Common myeloid progenitor, CD34-positive (primary cell): ENCODE results near the gene SMAD5.

Experiments used
- CTCF ChIA-PET: fragments of 350-600 bp; sonication (Branson Sonifier 250); formaldehyde crosslinking; loops from one replicate; lab custom pipeline; 2021; ENCODE audit warnings: antibody characterized with exemption; lab: Charles Lee
- POLR2A ChIA-PET: fragments of 350-600 bp; sonication (Branson Sonifier 250); formaldehyde crosslinking; loops from one replicate; lab custom pipeline; 2021; ENCODE audit warnings: antibody characterized with exemption; lab: Charles Lee
- DNase-seq, 3 donors: peaks; one replicate each; pipeline versions ENCODE4 v3.0.0 to v3.0.0-alpha.2; 2013
- H3K27ac ChIP-seq, 2 experiments: 1 replicate in 1 of 2; 2 replicates in 1 of 2; pipeline ENCODE4 v1.7.0; 2013; ENCODE audit warnings: inconsistent platforms in 2 of 2, low read length in 2 of 2, mild to moderate bottlenecking in 2 of 2, low read depth in 1 of 2, moderate library complexity in 1 of 2; ENCODE audit not compliant: severe bottlenecking in 2 of 2, insufficient read depth in 1 of 2, poor library complexity in 1 of 2
- H3K27me3 ChIP-seq, 5 experiments: replicated peaks in 2 of 5; 1 replicate in 3 of 5; 2 replicates in 2 of 5; pipeline versions ENCODE4 v1.6.1 to v1.7.0; 2013; ENCODE audit warnings: low read length in 4 of 5, mild to moderate bottlenecking in 2 of 5, moderate library complexity in 2 of 5, inconsistent platforms in 1 of 5; ENCODE audit not compliant: insufficient read depth in 5 of 5, control insufficient read depth in 4 of 5
- H3K36me3 ChIP-seq, 4 experiments: 1 replicate in 2 of 4; 2 replicates in 2 of 4; pipeline versions ENCODE4 v1.6.1 to v1.7.0; 2013; ENCODE audit warnings: low read length in 3 of 4, control low read depth in 1 of 4, mild to moderate bottlenecking in 1 of 4; ENCODE audit not compliant: control insufficient read depth in 4 of 4, insufficient read depth in 4 of 4
- H3K4me1 ChIP-seq, 4 experiments: 1 replicate in 3 of 4; 2 replicates in 1 of 4; pipeline versions ENCODE4 v1.6.1 to v1.7.1; 2013; ENCODE audit warnings: low read length in 3 of 4, mild to moderate bottlenecking in 3 of 4, control low read depth in 1 of 4, inconsistent platforms in 1 of 4, moderate library complexity in 1 of 4; ENCODE audit not compliant: control insufficient read depth in 4 of 4, insufficient read depth in 4 of 4; ENCODE audit errors: control extremely low read depth in 1 of 4
- H3K4me3 ChIP-seq, 7 experiments: 1 replicate in 4 of 7; 2 replicates in 3 of 7; pipeline versions ENCODE4 v1.5.1 to v1.7.0; 2013; ENCODE audit warnings: mild to moderate bottlenecking in 7 of 7, low read length in 6 of 7, moderate library complexity in 6 of 7, inconsistent platforms in 2 of 7, low read depth in 2 of 7, control low read depth in 1 of 7; ENCODE audit not compliant: insufficient read depth in 4 of 7, control insufficient read depth in 1 of 7; ENCODE audit errors: extremely low read depth in 1 of 7
- H3K9me3 ChIP-seq, 5 experiments: 1 replicate in 4 of 5; 2 replicates in 1 of 5; pipeline versions ENCODE4 v1.6.1 to v1.7.1; 2013; ENCODE audit warnings: low read length in 4 of 5, mild to moderate bottlenecking in 2 of 5, inconsistent platforms in 1 of 5, low read depth in 1 of 5, moderate library complexity in 1 of 5; ENCODE audit not compliant: control insufficient read depth in 4 of 5, insufficient read depth in 2 of 5; ENCODE audit errors: control extremely low read depth in 1 of 5
- WGBS: methylation state at CpG from one replicate; pipeline ENCODE4 v1.1.5; 2013; ENCODE audit not compliant: insufficient coverage; 5-methylcytosine and 5-hydroxymethylcytosine counted together

The SMAD5 gene

GRCh38 chr5:136197462-136198142 lies 65.0 kb downstream of the SMAD5 start:
- peaks cover 0 to 8% (median 7%) of the 10 kb centered on the region in 4 experiments for H3K4me1 ChIP-seq
- H3K36me3 ChIP-seq: no peaks in the 10 kb centered on the region
- H3K27ac ChIP-seq: no peak overlapping the region
- H3K4me3 ChIP-seq: no peak overlapping the region
- peaks cover 5 to 83% (median 34%) of the 10 kb centered on the region in 5 experiments for H3K27me3 ChIP-seq
- no peaks in the 10 kb centered on the region for H3K9me3 ChIP-seq
- WGBS: 93% methylated on average over 4 of the region's 4 CpGs
- POLR2A ChIA-PET: no interaction called here
- DNase-seq: no peak
- CTCF ChIA-PET: interaction anchor here (0.8 kb wide), 1 partner anchor 13 kb away, joined by 3 read pairs; no protein-coding TSS in a partner anchor

- Histone ChIP-seq H3K4me3 (no peak overlapping the region), H3K4me1 (peaks cover 0 to 2% (median under 1%) of the 10 kb centered on the region in 4 experiments), H3K9me3 (no peaks in the 10 kb centered on the region), H3K27ac (no peak overlapping the region), H3K27me3 (peaks cover 5 to 81% (median 31%) of the 10 kb centered on the region in 5 experiments), H3K36me3 (no peaks in the 10 kb centered on the region)
- POLR2A ChIA-PET: no interaction called here
- CTCF ChIA-PET: interaction anchor here (0.8 kb wide), 1 partner anchor 12 kb away, joined by 3 read pairs; no protein-coding TSS in a partner anchor
- DNase-seq: no peak
- 88% methylated on average over 3 of the region's 5 CpGs for WGBS
Measured at GRCh38 chr5:136198453-136198852, 65.8 kb downstream of the SMAD5 start.

- peaks cover 2 to 79% (median 34%) of the 10 kb centered on the region in 5 experiments for H3K27me3 ChIP-seq
- H3K36me3 ChIP-seq: no peaks in the 10 kb centered on the region
- no peak overlapping the region for H3K27ac ChIP-seq
- DNase-seq: no peak
- ChIA-PET CTCF (interaction anchor here (0.9 kb wide), 1 partner anchor 12 kb away, joined by 3 read pairs; no protein-coding TSS in a partner anchor), POLR2A (no interaction called here)
- no peak overlapping the region for H3K4me3 ChIP-seq
- WGBS: 95% methylated on average over 7 of the region's 7 CpGs
- H3K9me3 ChIP-seq: no peaks in the 10 kb centered on the region
- peaks cover 0 to 2% (median 0%) of the 10 kb centered on the region in 4 experiments for H3K4me1 ChIP-seq
Measured at GRCh38 chr5:136199408-136199807, 66.8 kb downstream of the SMAD5 start.

GRCh38 chr5:136200130-136200529 lies 67.5 kb downstream of the SMAD5 start:
- H3K36me3 ChIP-seq: no peaks in the 10 kb centered on the region
- ChIA-PET CTCF (no interaction called here), POLR2A (no interaction called here)
- 67% methylated on average over 3 of the region's 4 CpGs for WGBS
- H3K27ac ChIP-seq: no peak overlapping the region
- DNase-seq: no peak
- H3K9me3 ChIP-seq: no peaks in the 10 kb centered on the region
- H3K4me1 ChIP-seq: peaks cover 0 to 2% (median 0%) of the 10 kb centered on the region in 4 experiments
- no peak overlapping the region for H3K4me3 ChIP-seq
- H3K27me3 ChIP-seq: peaks cover 2 to 77% (median 31%) of the 10 kb centered on the region in 5 experiments

DNA sequence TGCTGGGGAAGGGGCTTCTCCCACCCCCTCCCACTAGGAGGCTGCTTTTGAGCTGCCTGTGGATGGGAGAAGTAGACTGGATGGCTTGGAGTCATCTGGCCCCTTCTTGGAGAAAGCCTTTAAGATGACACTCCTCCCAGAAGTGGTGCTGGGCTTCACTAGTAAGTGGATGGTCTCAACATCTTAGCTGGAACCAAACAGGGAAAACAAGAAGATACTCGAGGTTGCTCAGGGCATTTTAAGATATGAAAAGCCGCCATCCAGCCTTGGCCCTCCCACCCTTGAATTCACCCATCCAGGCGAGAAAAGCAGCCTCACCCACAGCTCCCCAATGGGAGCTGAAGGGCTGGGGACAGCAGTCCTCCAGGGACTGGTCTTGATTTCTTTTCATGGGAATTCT lies 68.1 kb downstream of the SMAD5 start:
- no peak for DNase-seq
- CTCF ChIA-PET: no interaction called here
- H3K9me3 ChIP-seq: peaks cover 0 to 3% (median 0%) of the 10 kb centered on the region in 5 experiments
- 90% methylated on average over 3 of the region's 3 CpGs for WGBS
- H3K27me3 ChIP-seq: peaks cover 2 to 71% (median 28%) of the 10 kb centered on the region in 5 experiments
- no peak overlapping the region for H3K4me3 ChIP-seq
- no peak overlapping the region for H3K27ac ChIP-seq
- H3K36me3 ChIP-seq: no peaks in the 10 kb centered on the region
- POLR2A ChIA-PET: no interaction called here
- H3K4me1 ChIP-seq: peaks cover 0 to 2% (median 0%) of the 10 kb centered on the region in 4 experiments

DNA sequence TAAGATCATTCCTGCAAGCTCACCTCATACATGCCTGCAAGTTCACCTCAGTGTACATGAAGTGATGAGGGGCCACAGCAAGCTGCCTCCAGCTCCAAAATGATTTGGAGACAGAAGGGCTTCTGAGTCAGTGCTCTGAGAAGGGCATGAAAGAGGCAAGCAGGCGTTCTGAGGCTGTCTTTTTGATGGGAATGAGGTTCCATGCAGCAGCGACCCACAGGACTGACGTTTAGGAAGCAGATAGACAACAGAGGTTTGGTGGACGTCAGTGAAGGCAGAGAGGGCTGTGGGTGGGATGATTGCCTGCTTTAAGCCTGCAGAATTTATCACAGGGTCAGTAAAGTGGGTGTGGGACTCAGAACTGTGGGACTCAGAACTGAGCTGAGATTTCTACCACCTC lies 69.2 kb downstream of the SMAD5 start:
- no peak for DNase-seq
- Histone ChIP-seq H3K4me3 (no peak overlapping the region), H3K27ac (no peak overlapping the region), H3K4me1 (peaks cover 0 to 2% (median 0%) of the 10 kb centered on the region in 4 experiments), H3K36me3 (no peaks in the 10 kb centered on the region), H3K27me3 (peaks cover 2 to 63% (median 32%) of the 10 kb centered on the region in 5 experiments), H3K9me3 (peaks cover 0 to 3% (median 0%) of the 10 kb centered on the region in 5 experiments)
- CTCF ChIA-PET: no interaction called here
- WGBS: 70% methylated on average over 4 of the region's 4 CpGs
- POLR2A ChIA-PET: no interaction called here

DNA sequence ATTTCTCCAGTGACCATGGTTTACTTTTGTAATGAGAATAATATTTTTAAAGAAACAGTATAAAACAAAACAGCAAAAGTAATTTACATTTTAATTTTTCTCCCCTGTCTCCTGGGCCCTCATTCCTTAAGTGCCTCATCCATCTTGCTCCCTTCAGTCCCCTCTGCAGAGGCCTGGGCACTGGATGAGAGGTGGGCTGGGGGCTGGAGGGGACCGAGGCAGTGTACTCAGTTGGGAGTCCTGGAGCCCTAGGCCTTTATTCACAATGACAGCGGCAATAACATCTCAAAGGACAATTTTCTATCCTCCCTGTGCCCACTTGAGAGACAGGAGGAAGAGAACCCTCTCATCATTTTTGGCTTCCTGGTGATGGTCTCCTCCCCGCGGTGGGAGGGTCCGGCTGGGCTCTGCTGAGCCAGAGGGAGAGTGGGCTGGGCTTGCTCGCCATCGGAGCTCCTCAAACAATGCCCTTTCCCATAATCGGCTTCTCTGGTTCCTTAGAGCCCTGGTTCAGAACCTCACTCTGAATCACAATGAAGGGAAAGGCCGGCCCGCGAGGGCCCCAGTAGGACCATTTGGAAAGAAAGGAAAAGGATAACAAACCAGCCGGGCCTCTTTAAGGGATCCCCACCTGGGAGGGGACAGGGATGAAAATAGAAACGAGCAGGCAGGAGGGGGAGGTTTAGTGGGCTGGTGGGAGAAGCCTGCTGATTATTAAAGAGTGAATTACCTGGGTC lies 70.0 kb downstream of the SMAD5 start:
- WGBS: 46% methylated on average over 9 of the region's 13 CpGs
- Histone ChIP-seq H3K4me3 (no peak overlapping the region), H3K27ac (no peak overlapping the region), H3K4me1 (peaks cover 0 to 2% (median 0%) of the 10 kb centered on the region in 4 experiments), H3K9me3 (peaks cover 0 to 3% (median 0%) of the 10 kb centered on the region in 5 experiments), H3K27me3 (peaks cover 2 to 63% (median 32%) of the 10 kb centered on the region in 5 experiments), H3K36me3 (no peaks in the 10 kb centered on the region)
- ChIA-PET CTCF (no interaction called here), POLR2A (no interaction called here)
- no peak for DNase-seq
